ENCODE results near the gene COTL1.

Gene COTL1

DNA sequence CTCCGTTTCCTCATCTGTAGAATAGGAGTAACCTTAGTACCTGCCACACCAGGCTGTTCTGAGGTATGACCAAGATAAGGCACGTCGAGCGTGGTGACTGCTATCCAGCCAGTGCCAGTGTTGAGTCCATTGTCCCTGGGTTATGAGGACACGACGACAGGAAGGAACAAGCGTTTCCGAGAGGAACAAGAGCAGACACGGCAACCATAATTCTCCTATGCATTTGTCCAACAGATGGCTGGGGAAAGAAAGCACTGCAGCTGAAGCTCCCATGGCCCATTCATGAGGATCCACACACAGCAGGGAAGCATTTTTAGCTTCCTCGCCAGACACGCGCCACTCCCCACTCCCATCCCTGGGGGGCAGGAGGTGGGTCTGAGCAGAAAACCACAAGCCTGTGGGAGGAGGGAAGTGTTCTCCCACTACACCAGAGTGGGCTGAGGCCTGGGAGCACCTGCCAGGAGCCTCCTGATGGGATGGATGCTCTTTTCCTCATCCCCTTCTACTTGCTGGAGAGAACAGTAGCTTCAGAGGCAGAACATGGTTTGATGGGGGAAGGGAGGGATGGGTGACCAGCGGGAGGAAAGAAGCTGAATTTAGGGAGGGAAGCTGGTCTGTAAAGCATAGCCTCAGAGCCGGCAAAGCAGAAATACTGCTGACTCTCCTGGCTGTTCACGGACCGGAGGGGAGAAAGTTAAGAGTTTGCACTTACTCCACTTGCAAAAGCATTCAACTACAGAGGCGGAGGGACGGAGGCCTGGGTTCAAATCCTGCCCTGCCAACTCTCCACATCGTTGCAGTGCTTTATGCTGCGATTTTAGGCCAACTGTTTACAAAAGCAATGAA is 2.7 kb downstream of the COTL1 start:
- H2BK5ac ChIP-seq (ENCODE audit: low read length), result no peak overlapping the region
- H3K23ac ChIP-seq (ENCODE audit: low read length), result peak overlapping the region; percentile 60
- H2AK5ac ChIP-seq (ENCODE audit: low read length), result no peak overlapping the region
- no peak overlapping the region for H2BK15ac ChIP-seq (replicated peaks; ENCODE audit: low read depth)
- no peak overlapping the region for H3K56ac ChIP-seq (ENCODE audit: low read length)
- no peak overlapping the region for H3K4me2 ChIP-seq (ENCODE audit: low read length)
- no peak overlapping the region for H3K18ac ChIP-seq (ENCODE audit: low read length)
- DNase-seq, result no peak
- H4K8ac ChIP-seq (ENCODE audit: low read depth, low read length), result no peak overlapping the region
- WGBS (ENCODE audit: extremely low coverage, insufficient coverage, low lambda C conversion rate), result no CpG with 5 or more reads among the region's 20 CpGs
- H3K27ac ChIP-seq (ENCODE audit: low read depth, low read length), result no peak overlapping the region
- no peak overlapping the region for H3K9ac ChIP-seq (ENCODE audit: low read length)
- no peak overlapping the region for H4K5ac ChIP-seq (ENCODE audit: low read length)
- H3K4me1 ChIP-seq (ENCODE audit: control insufficient read depth, low read depth, low read length), result peaks cover 2% of the 10 kb centered on the region
- no peaks in the 10 kb centered on the region for H3K27me3 ChIP-seq (ENCODE audit: insufficient read depth, low read length, poor library complexity)
- H3K79me1 ChIP-seq (ENCODE audit: low read length), result peaks cover 17% of the 10 kb centered on the region
- H3K79me2 ChIP-seq (ENCODE audit: control insufficient read depth, insufficient read depth, low read length), result peaks cover 34% of the 10 kb centered on the region
- H2BK120ac ChIP-seq (ENCODE audit: low read depth, low read length), result no peak overlapping the region
- H3K4me3 ChIP-seq (ENCODE audit: low read length), result no peak overlapping the region
- H3K36me3 ChIP-seq (ENCODE audit: control insufficient read depth, insufficient read depth, low read length), result no peaks in the 10 kb centered on the region
- no peak overlapping the region for H3K4ac ChIP-seq (ENCODE audit: low read depth, low read length)

DNA sequence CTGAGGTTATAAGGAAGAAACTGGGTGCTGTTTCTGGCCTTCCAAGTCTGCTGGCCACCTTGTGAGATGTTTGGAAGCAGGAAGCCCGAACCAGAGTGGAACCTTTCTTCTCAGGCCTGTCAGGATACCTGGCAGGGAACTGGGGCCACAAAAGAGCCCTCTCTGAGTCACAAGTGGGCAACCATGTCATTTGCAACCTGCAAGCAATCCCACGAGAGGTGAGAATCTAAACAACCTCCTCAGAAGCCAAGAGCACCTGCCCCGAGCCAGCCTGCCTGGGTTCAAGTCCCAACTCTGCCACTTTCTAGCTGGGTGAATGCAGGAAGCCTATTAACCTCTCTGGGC is 3.3 kb downstream of the COTL1 start:
- Histone ChIP-seq H3K79me2 (ENCODE audit: control insufficient read depth, insufficient read depth, low read length) (peaks cover 34% of the 10 kb centered on the region), H2AK5ac (ENCODE audit: low read length) (no peak overlapping the region), H2BK120ac (ENCODE audit: low read depth, low read length) (no peak overlapping the region), H3K27ac (ENCODE audit: low read depth, low read length) (no peak overlapping the region), H3K36me3 (ENCODE audit: control insufficient read depth, insufficient read depth, low read length) (no peaks in the 10 kb centered on the region), H3K9ac (ENCODE audit: low read length) (no peak overlapping the region), H4K8ac (ENCODE audit: low read depth, low read length) (no peak overlapping the region), H2BK5ac (ENCODE audit: low read length) (no peak overlapping the region), H3K18ac (ENCODE audit: low read length) (no peak overlapping the region), H2BK15ac (replicated peaks; ENCODE audit: low read depth) (no peak overlapping the region), H3K56ac (ENCODE audit: low read length) (peak overlapping the region; percentile 7), H3K4me2 (ENCODE audit: low read length) (no peak overlapping the region), H4K5ac (ENCODE audit: low read length) (no peak overlapping the region), H3K4me1 (ENCODE audit: control insufficient read depth, low read depth, low read length) (peaks cover 2% of the 10 kb centered on the region), H3K23ac (ENCODE audit: low read length) (no peak overlapping the region), H3K4me3 (ENCODE audit: low read length) (no peak overlapping the region), H3K79me1 (ENCODE audit: low read length) (peaks cover 20% of the 10 kb centered on the region), H3K4ac (ENCODE audit: low read depth, low read length) (no peak overlapping the region), H3K27me3 (ENCODE audit: insufficient read depth, low read length, poor library complexity) (no peaks in the 10 kb centered on the region)
- no CpG with 5 or more reads among the region's 3 CpGs for WGBS (ENCODE audit: extremely low coverage, insufficient coverage, low lambda C conversion rate)
- no peak for DNase-seq

DNA sequence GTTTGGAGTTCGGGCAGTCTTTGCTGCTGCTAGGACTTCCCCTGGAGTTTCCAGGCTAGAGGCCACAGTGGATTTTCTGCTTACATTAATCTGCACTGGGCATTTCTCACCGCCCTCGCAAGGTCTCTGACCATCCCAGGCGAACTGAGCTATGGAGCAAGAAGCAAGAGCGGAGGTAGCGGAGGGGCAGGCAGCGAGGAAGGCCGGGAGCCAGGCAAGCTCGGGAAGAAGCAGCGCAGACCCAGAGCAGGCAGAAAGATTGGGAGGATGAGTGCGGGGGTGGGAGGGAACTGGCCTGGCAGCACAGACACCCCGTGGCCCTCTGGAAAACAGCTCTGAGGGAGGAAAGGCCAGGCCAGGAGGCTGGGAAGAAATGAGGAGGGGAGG is 3.8 kb downstream of the COTL1 start:
- H3K9ac ChIP-seq (ENCODE audit: low read length), result peak overlapping the region; percentile 28
- no peak overlapping the region for H3K18ac ChIP-seq (ENCODE audit: low read length)
- no peak overlapping the region for H2BK5ac ChIP-seq (ENCODE audit: low read length)
- H4K8ac ChIP-seq (ENCODE audit: low read depth, low read length), result no peak overlapping the region
- no peak overlapping the region for H3K4ac ChIP-seq (ENCODE audit: low read depth, low read length)
- H3K79me1 ChIP-seq (ENCODE audit: low read length), result peaks cover 20% of the 10 kb centered on the region
- no CpG with 5 or more reads among the region's 12 CpGs for WGBS (ENCODE audit: extremely low coverage, insufficient coverage, low lambda C conversion rate)
- peaks cover 34% of the 10 kb centered on the region for H3K79me2 ChIP-seq (ENCODE audit: control insufficient read depth, insufficient read depth, low read length)
- no peaks in the 10 kb centered on the region for H3K27me3 ChIP-seq (ENCODE audit: insufficient read depth, low read length, poor library complexity)
- H2AK5ac ChIP-seq (ENCODE audit: low read length), result no peak overlapping the region
- H3K4me3 ChIP-seq (ENCODE audit: low read length), result no peak overlapping the region
- H3K27ac ChIP-seq (ENCODE audit: low read depth, low read length), result no peak overlapping the region
- no peak for DNase-seq
- H3K36me3 ChIP-seq (ENCODE audit: control insufficient read depth, insufficient read depth, low read length), result no peaks in the 10 kb centered on the region
- peaks cover 2% of the 10 kb centered on the region for H3K4me1 ChIP-seq (ENCODE audit: control insufficient read depth, low read depth, low read length)
- no peak overlapping the region for H2BK15ac ChIP-seq (replicated peaks; ENCODE audit: low read depth)
- H2BK120ac ChIP-seq (ENCODE audit: low read depth, low read length), result no peak overlapping the region
- H3K4me2 ChIP-seq (ENCODE audit: low read length), result no peak overlapping the region
- no peak overlapping the region for H3K23ac ChIP-seq (ENCODE audit: low read length)
- H3K56ac ChIP-seq (ENCODE audit: low read length), result peak overlapping the region; percentile 50
- no peak overlapping the region for H4K5ac ChIP-seq (ENCODE audit: low read length)

DNA sequence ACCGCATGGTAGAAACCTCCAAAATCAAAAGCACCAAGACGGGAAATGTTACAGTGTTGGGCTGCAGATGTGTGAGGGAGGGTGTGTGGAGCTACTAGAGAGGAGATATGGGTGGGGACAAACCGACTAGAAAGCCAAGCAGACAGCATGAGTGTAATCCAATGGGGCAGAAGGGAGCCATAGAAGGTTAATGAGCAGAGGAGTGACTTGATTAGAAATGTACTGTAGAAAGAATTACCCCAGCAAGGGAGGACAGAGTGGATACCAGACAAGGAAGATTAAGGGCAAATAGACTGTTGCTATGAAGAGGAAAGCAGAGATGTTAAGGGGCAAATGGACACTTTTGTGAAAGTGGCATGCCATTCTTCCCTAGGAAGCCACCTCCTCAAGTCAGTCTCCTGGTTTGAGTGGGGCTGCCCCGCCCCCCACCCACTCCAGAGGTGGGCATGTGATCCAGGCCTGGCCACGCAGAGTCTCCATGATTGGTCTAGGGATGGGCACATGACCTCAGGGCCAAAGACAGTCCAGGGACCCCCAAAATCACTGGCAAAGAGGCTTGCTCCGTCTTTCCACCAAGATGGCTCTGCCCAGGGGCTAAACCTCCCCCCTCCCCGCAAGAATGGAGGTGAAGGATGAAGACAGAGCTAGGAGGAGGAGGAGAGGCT is 4.3 kb downstream of the COTL1 start:
- Histone ChIP-seq H3K79me2 (ENCODE audit: control insufficient read depth, insufficient read depth, low read length) (peaks cover 34% of the 10 kb centered on the region), H3K9ac (ENCODE audit: low read length) (peak overlapping the region; percentile 28), H3K18ac (ENCODE audit: low read length) (no peak overlapping the region), H3K56ac (ENCODE audit: low read length) (peak overlapping the region; percentile 50), H2AK5ac (ENCODE audit: low read length) (no peak overlapping the region), H2BK15ac (replicated peaks; ENCODE audit: low read depth) (no peak overlapping the region), H2BK120ac (ENCODE audit: low read depth, low read length) (no peak overlapping the region), H3K4me2 (ENCODE audit: low read length) (no peak overlapping the region), H4K5ac (ENCODE audit: low read length) (no peak overlapping the region), H4K8ac (ENCODE audit: low read depth, low read length) (no peak overlapping the region), H3K27ac (ENCODE audit: low read depth, low read length) (no peak overlapping the region), H2BK5ac (ENCODE audit: low read length) (no peak overlapping the region), H3K36me3 (ENCODE audit: control insufficient read depth, insufficient read depth, low read length) (no peaks in the 10 kb centered on the region), H3K23ac (ENCODE audit: low read length) (no peak overlapping the region), H3K4me1 (ENCODE audit: control insufficient read depth, low read depth, low read length) (no peaks in the 10 kb centered on the region), H3K4me3 (ENCODE audit: low read length) (no peak overlapping the region), H3K27me3 (ENCODE audit: insufficient read depth, low read length, poor library complexity) (no peaks in the 10 kb centered on the region), H3K4ac (ENCODE audit: low read depth, low read length) (no peak overlapping the region), H3K79me1 (ENCODE audit: low read length) (peaks cover 20% of the 10 kb centered on the region)
- no CpG with 5 or more reads among the region's 7 CpGs for WGBS (ENCODE audit: extremely low coverage, insufficient coverage, low lambda C conversion rate)
- DNase-seq, result no peak

DNA sequence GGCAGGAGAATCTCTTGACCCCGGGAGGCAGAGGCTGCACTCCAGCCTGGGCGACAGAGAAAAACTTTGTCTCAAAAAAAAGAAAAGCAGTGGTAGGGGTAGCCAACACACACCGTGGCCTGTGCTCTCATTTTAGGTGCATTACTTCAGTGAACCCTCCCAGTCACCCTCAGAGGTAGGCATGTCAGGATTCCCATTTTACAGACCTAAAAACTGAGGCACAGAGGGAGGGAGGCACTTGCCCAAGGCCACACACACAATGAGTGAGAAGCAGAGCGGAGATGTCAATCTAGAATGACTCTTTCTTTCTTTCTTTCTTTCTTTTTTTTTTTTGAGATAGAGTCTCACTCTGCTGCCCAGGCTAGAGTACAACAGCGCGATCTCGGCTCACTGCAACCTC is 5.2 kb downstream of the COTL1 start:
- no CpG with 5 or more reads among the region's 7 CpGs for WGBS (ENCODE audit: extremely low coverage, insufficient coverage, low lambda C conversion rate)

More for the DNA sequence above, 5.2 kb downstream of the COTL1 start:
- Histone ChIP-seq H3K4me3 (ENCODE audit: low read length) (no peak overlapping the region), H2BK15ac (replicated peaks; ENCODE audit: low read depth) (no peak overlapping the region), H3K56ac (ENCODE audit: low read length) (no peak overlapping the region), H3K27ac (ENCODE audit: low read depth, low read length) (no peak overlapping the region), H2BK5ac (ENCODE audit: low read length) (no peak overlapping the region), H3K9ac (ENCODE audit: low read length) (no peak overlapping the region), H4K5ac (ENCODE audit: low read length) (no peak overlapping the region), H4K8ac (ENCODE audit: low read depth, low read length) (no peak overlapping the region), H3K79me1 (ENCODE audit: low read length) (peaks cover 20% of the 10 kb centered on the region), H3K4me2 (ENCODE audit: low read length) (no peak overlapping the region), H3K23ac (ENCODE audit: low read length) (no peak overlapping the region), H3K4ac (ENCODE audit: low read depth, low read length) (no peak overlapping the region), H2AK5ac (ENCODE audit: low read length) (no peak overlapping the region), H3K79me2 (ENCODE audit: control insufficient read depth, insufficient read depth, low read length) (peaks cover 34% of the 10 kb centered on the region), H3K27me3 (ENCODE audit: insufficient read depth, low read length, poor library complexity) (no peaks in the 10 kb centered on the region), H2BK120ac (ENCODE audit: low read depth, low read length) (no peak overlapping the region), H3K18ac (ENCODE audit: low read length) (no peak overlapping the region), H3K4me1 (ENCODE audit: control insufficient read depth, low read depth, low read length) (no peaks in the 10 kb centered on the region), H3K36me3 (ENCODE audit: control insufficient read depth, insufficient read depth, low read length) (no peaks in the 10 kb centered on the region)
- no peak for DNase-seq
